GM19395 (cell line): Measurements from ENCODE around the gene SMYD1.
A peak's percentile ranks its signal among the peaks of the same experiment; 100 is the strongest.
"Not testable (repeated sequence)": the region's sequence is repeated elsewhere in the genome, so short reads cannot be mapped to it uniquely, and the experiment has no call there.

Experiments used
- ATAC-seq: cut with Tn5 transposase; IDR thresholded peaks from one replicate; pipeline ENCODE4 v1.9.1; 2021; ENCODE audit warnings: mild to moderate bottlenecking, moderate library complexity; ENCODE audit not compliant: unreplicated experiment

SMYD1 gene

GRCh38 chr2:88067598-88067997 lies at the start of gene SMYD1:
TSS of gene SMYD1 (plus strand) at chr2:88067825. CDS start at chr2:88067865, 40 bp downstream.
- no peak for ATAC-seq

GRCh38 chr2:88018077-88018805 lies 49.4 kb upstream of the SMYD1 start:
- ATAC-seq = not testable (repeated sequence)

- no peak for ATAC-seq
Observed at GRCh38 chr2:88018909-88019308, 48.7 kb upstream of the SMYD1 start.

DNA sequence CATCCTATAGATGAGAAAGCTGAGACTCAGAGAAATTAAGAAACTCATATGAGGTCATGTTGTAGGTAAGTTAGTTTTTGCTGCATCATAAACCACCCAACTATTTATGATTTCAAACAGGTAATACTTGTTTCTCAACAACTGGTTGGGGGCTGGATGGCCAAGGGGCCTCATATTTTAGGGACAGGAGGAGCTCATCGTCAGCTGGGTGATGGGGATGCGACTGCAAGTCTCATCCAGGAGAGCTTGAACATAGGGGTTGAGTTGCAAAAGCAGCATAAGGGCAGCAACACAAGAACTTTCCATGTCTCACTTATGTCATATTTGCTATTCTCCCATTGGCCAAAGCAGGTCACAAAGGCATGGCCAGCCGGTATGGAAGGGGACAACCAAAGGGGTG lies 47.6 kb upstream of the SMYD1 start:
- no peak for ATAC-seq

DNA sequence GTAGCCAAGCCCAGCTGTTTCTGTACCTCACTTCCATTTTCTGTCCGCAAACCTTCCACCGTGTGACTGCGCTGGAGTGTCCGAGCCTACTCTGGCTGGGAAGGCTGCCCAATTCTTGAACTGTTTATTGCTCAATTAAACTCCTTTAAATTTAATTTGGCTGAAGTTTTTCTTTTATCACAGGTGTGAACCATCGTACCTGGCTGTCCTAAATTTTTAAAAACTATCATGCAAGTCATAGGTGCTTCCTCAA lies 45.0 kb upstream of the SMYD1 start:
- no peak for ATAC-seq

GRCh38 chr2:88024509-88024908 lies 43.1 kb upstream of the SMYD1 start:
- no peak for ATAC-seq

DNA sequence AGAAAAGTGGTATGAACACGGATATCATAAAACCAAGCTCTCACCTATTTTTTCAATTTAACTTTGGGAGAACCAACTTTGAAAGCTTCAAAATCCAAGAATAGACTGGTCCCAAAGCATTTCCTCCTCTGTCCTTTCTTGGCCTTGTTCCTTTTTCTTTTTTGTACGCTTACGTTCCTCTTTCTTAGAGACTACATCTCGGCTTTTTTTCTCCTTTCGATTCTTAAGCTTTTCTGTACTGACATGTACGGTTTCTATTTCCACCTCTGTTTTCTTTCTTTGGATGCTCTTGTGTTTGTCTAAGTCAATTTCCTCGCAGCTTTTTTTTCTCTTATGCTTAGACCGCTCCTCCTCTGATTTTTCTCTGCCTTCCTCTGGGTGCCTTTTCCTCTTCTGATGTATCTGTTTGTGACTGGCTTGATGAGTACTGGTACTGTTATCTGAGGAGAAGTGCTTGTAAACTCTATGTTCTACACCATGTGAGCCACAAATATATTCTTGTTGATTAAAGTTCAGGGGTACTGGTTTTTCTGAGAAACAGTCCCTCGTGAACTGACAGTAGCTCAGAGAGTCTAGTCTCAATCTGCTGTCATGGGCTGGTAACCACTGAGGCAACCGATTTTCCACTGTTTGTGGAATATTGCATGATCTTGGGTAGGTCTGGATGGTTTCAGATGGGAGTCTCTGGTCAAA lies 39.8 kb upstream of the SMYD1 start:
- peak; percentile 57 for ATAC-seq

DNA sequence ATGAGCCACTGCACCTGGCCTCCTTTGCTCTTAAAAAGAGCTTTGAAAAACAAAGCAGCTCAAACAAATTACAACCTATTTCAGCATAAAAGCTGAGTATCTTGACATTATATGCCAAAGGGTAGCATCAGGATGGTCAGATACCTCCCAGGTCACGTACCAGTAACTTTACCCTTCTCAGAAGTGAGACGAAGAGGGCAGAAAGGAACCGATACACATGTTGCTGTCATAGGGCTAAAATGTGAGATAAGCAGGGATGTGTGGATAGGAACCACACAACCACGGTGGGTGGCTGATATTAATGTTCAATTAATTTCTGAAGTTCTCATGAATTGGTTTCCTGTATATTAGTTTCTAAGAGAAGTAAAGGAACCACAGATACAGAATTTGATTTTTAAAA lies 38.7 kb upstream of the SMYD1 start:
- no peak for ATAC-seq

GRCh38 chr2:88032070-88032702 lies 35.4 kb upstream of the SMYD1 start:
- no peak for ATAC-seq

DNA sequence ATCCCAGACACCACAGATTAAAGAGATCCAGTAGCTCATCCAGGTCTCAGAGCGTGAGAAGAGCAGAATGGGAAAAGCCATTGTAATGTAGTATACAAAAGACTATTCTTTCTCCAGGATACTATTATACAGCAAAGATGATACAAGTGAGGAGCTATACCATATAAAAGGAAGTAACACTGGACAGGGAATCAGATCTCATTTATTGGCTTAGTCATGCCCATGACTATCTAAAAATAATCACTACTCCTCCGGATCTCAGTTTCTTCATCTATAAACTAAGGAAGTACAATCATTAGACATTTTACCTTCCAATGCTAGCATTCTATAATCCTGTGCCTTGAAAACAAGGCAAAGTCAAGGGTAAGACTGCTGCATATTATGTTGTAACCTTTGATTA lies 31.4 kb upstream of the SMYD1 start:
- ATAC-seq = no peak

GRCh38 chr2:88036606-88037005 lies 31.0 kb upstream of the SMYD1 start:
- no peak for ATAC-seq

GRCh38 chr2:88038263-88039105 lies 29.1 kb upstream of the SMYD1 start:
- no peak for ATAC-seq

GRCh38 chr2:88042476-88042875 lies 25.1 kb upstream of the SMYD1 start:
- ATAC-seq = no peak

- not testable (repeated sequence) for ATAC-seq
Observed at GRCh38 chr2:88045561-88045960, 22.1 kb upstream of the SMYD1 start.

DNA sequence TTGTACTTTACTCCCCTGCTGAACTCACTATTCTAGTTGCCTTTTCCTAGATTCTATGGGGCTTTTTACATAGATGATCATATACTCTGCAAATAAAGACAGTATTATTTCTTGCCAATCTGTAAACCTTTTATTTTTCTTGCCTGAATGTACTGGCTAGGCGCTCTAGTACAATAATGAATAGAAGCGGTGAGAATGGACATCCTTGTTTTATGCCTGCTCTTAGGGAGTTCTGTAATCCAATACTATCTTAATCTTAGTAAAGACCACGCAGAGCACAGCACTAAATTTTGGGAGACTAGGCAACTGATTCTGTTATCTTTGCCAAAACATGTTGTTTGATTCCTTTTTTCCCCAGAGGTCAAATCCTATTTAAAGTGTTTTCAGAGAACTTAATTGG lies 19.1 kb upstream of the SMYD1 start:
- no peak for ATAC-seq

GRCh38 chr2:88049622-88050021 lies 18.0 kb upstream of the SMYD1 start:
- no peak for ATAC-seq

GRCh38 chr2:88051792-88052191 lies 15.8 kb upstream of the SMYD1 start:
- no peak for ATAC-seq

DNA sequence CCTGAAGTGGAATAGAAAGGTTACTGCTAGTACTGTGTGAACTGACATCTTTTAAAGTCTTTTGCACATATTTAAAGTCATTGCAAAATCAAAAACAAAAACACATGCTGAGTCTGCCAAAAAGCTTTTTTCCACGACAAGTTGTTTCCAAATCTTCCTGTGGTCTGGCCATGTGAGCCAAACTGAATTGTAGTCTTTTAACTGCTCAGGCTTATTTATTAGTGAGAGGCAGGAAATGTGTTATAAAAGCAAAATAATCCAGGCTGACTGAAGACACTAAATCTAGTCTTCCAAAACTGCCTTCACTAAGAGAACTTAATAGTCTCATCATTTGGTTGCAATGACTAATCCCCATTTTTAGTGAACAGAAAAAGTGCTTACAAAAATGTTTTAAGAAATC lies 14.3 kb upstream of the SMYD1 start:
- no peak for ATAC-seq

- ATAC-seq = no peak
Observed at GRCh38 chr2:88053934-88054781, 13.5 kb upstream of the SMYD1 start.

GRCh38 chr2:88054782-88055370 lies 12.7 kb upstream of the SMYD1 start:
- peak; percentile 1 for ATAC-seq
